C4-2B (cell line): ENCODE data around the gene DSG3.

Experiments used
- H3K27ac ChIP-seq: fragments of 450-650 bp; 2 replicates; pipeline ENCODE4 v1.5.1; 2017
- CTCF ChIP-seq: fragments of 450-650 bp; conservative IDR thresholded peaks from 2 replicates; pipeline ENCODE4 v1.5.1; 2017; ENCODE audit warnings: mild to moderate bottlenecking
- ZFX ChIP-seq: fragments of 450-650 bp; IDR thresholded peaks from 2 replicates; pipeline ENCODE4 v1.6.1; 2017

DSG3 gene

GRCh38 chr18:31444142-31444541, 3.4 kb upstream of the DSG3 start:
- no peak overlapping the region for H3K27ac ChIP-seq
- TF ChIP-seq CTCF: no peak
- TF ChIP-seq ZFX: no peak

- H3K27ac ChIP-seq: no peak overlapping the region
- TF ChIP-seq CTCF (no peak), ZFX (no peak)
These were observed 1.6 kb upstream of the DSG3 start for GRCh38 chr18:31445908-31446307.

- TF ChIP-seq CTCF: no peak
- no peak for TF ChIP-seq ZFX
These were observed 687 bp upstream of the DSG3 start for GRCh38 chr18:31446854-31447253.

GRCh38 chr18:31450409-31450808, 2.9 kb downstream of the DSG3 start:
- TF ChIP-seq ZFX (no peak), CTCF (no peak)
- H3K27ac ChIP-seq: no peak overlapping the region

More at GRCh38 chr18:31446854-31447253, 687 bp upstream of the DSG3 start:
- no peak overlapping the region for H3K27ac ChIP-seq

GRCh38 chr18:31451625-31452024, 4.1 kb downstream of the DSG3 start:
- no peak overlapping the region for H3K27ac ChIP-seq
- TF ChIP-seq ZFX (no peak), CTCF (no peak)

- no peak overlapping the region for H3K27ac ChIP-seq
- no peak for TF ChIP-seq ZFX
- no peak for TF ChIP-seq CTCF
These were observed 6.6 kb downstream of the DSG3 start for GRCh38 chr18:31454066-31454708.

- no peak overlapping the region for H3K27ac ChIP-seq
- TF ChIP-seq ZFX (no peak), CTCF (no peak)
These were observed 22.1 kb downstream of the DSG3 start for GRCh38 chr18:31469629-31470028.
